Panc1 (cell line): ENCODE results near the gene ORAI1. TPM values are rescaled to one million over a fixed set of nuclear protein-coding genes. Genes with fewer than 3 reads are reported as not detected.

ENCODE experiments used
- ATAC-seq: fragments of 200-7000 bp; cut with Tn5 transposase; 2 replicates; pipeline ENCODE4 v1.9.1; 2020; ENCODE audit warnings: mild to moderate bottlenecking, moderate library complexity
- BruUV-seq: library from RNA; stranded (reverse); fragments of 400-500 nt; replicated peaks from 2 replicates; lab custom pipeline; 2021; lab: Mats Ljungman, UMichigan
- CTCF ChIA-PET: fragments of 300-600 bp; sonication (Branson Sonifier 250); formaldehyde crosslinking; loops from one replicate; lab custom pipeline; 2022; ENCODE audit warnings: antibody characterized with exemption; lab: Charles Lee
- POLR2A ChIA-PET: fragments of 300-600 bp; sonication (Branson Sonifier 250); formaldehyde crosslinking; loops from one replicate; lab custom pipeline; 2022; ENCODE audit warnings: antibody characterized with exemption; lab: Charles Lee
- DNase-seq: peaks from one replicate; pipeline ENCODE4 v3.0.0-alpha.2; 2010; ENCODE audit warnings: low read depth, low spot score
- H3K27ac ChIP-seq: 2 replicates; pipeline ENCODE4 v1.5.1; 2011; ENCODE audit warnings: mild to moderate bottlenecking, low read length, inconsistent platforms
- H3K27me3 ChIP-seq: fragments of 200-500 bp; sonication (Bioruptor generic); 2 replicates; pipeline ENCODE4 v1.6.0; 2014; ENCODE audit warnings: low read length, inconsistent platforms; ENCODE audit not compliant: control insufficient read depth, insufficient read depth
- H3K36me3 ChIP-seq: fragments of 200-500 bp; sonication (Bioruptor generic); 2 replicates; pipeline ENCODE4 v1.5.1; 2014; ENCODE audit warnings: inconsistent platforms, mild to moderate bottlenecking, low read length, moderate library complexity; ENCODE audit not compliant: control insufficient read depth, insufficient read depth
- H3K4me1 ChIP-seq: 2 replicates; pipeline ENCODE4 v1.5.1; 2011; ENCODE audit warnings: inconsistent platforms, mild to moderate bottlenecking, low read length, moderate library complexity; ENCODE audit not compliant: control insufficient read depth, insufficient read depth
- H3K4me3 ChIP-seq, 2 experiments: 2 replicates each; pipeline ENCODE4 v1.5.1; 2011 to 2012; ENCODE audit warnings: low read depth in 2 of 2, low read length in 2 of 2, mild to moderate bottlenecking in 2 of 2, inconsistent platforms in 1 of 2, moderate library complexity in 1 of 2
- H3K9me3 ChIP-seq: fragments of 200-500 bp; sonication (Bioruptor generic); 2 replicates; pipeline ENCODE4 v1.5.1; 2014; ENCODE audit warnings: low read depth, mild to moderate bottlenecking, inconsistent platforms, low read length, moderate library complexity; ENCODE audit not compliant: control insufficient read depth, insufficient read depth
- CTCF ChIP-seq: fragments of 450-650 bp; IDR thresholded peaks from 2 replicates; pipeline ENCODE4 v1.5.1; 2017; ENCODE audit warnings: mild to moderate bottlenecking
- POLR2AphosphoS5 ChIP-seq: IDR thresholded peaks from 2 replicates; pipeline ENCODE4 v1.6.1; 2012; ENCODE audit warnings: mild to moderate bottlenecking, low read depth, low read length, moderate library complexity
- REST ChIP-seq, 2 experiments: IDR thresholded peaks; 2 replicates each; pipeline ENCODE4 v1.6.1; 2011 to 2012; ENCODE audit warnings: low read depth in 2 of 2, control low read depth in 1 of 2, low read length in 1 of 2, mild to moderate bottlenecking in 1 of 2, moderate library complexity in 1 of 2; ENCODE audit not compliant: insufficient read depth in 1 of 2
- SIN3A ChIP-seq: IDR thresholded peaks from 2 replicates; pipeline ENCODE4 v1.6.1; 2012; ENCODE audit warnings: low read depth, mild to moderate bottlenecking, low read length, moderate library complexity, borderline replicate concordance; ENCODE audit not compliant: insufficient read depth
- TCF7L2 ChIP-seq: IDR thresholded peaks from 2 replicates; pipeline ENCODE4 v1.6.1; 2011; ENCODE audit warnings: mild to moderate bottlenecking, low read depth, low read length, inconsistent platforms
- in situ Hi-C: cut with HindIII; loops from 2 replicates; pipeline ENCODE4 v1.10.0; 2016; ENCODE audit warnings: low sequenced_read_pairs, low pct_unique_long_range_greater_than_20kb
- intact Hi-C: fragments of 100-400 bp; cut with micrococcal nuclease; formaldehyde crosslinking; loops from one replicate; pipeline ENCODE4 v1.10.0; 2022; ENCODE audit not compliant: unreplicated experiment
- total RNA-seq: library from RNA; stranded (reverse); gene quantifications from one replicate; pipeline ENCODE4 v1.2.1, GENCODE V29; 2021; ENCODE audit not compliant: unreplicated experiment

ORAI1 gene
- total RNA-seq, 1 experiment from 2014 or later = 36.7 TPM

- H3K4me3 ChIP-seq = no peak overlapping the region
- H3K27ac ChIP-seq = no peak overlapping the region
- H3K9me3 ChIP-seq = no peaks in the 10 kb centered on the region
- intact Hi-C loops (no loop called here), in situ Hi-C loops (no loop called here)
- TF ChIP-seq SIN3A (no peak), POLR2AphosphoS5 (no peak), REST (IDR thresholded peaks at IDR 0.05; ENCODE audit: insufficient read depth in 1 of 2, low read depth in 2 of 2, low read length in 1 of 2) (no peak), TCF7L2 (no peak), CTCF (no peak)
- H3K36me3 ChIP-seq = no peaks in the 10 kb centered on the region
- POLR2A ChIA-PET = interaction anchor here (0.6 kb wide), 1 partner anchor 18 kb away, joined by 3 read pairs; no protein-coding TSS in a partner anchor
- ATAC-seq (no peak), DNase-seq (no peak)
- BruUV-seq = no TSS peak
- no peaks in the 10 kb centered on the region for H3K4me1 ChIP-seq
- H3K27me3 ChIP-seq = no peaks in the 10 kb centered on the region
- CTCF ChIA-PET = no interaction called here
These were observed 15.0 kb downstream of the ORAI1 start for GRCh38 chr12:121641343-121641630.

GRCh38 chr12:121648458-121649028, 22.2 kb downstream of the ORAI1 start:
- POLR2A ChIA-PET = no interaction called here
- ATAC-seq (no peak), DNase-seq (no peak)
- Histone ChIP-seq H3K9me3 (no peaks in the 10 kb centered on the region), H3K27me3 (no peaks in the 10 kb centered on the region), H3K36me3 (no peaks in the 10 kb centered on the region), H3K4me3 (no peak overlapping the region), H3K4me1 (no peaks in the 10 kb centered on the region), H3K27ac (no peak overlapping the region)
- BruUV-seq = no TSS peak
- intact Hi-C loops = no loop called here
- in situ Hi-C loops = no loop called here
- CTCF ChIA-PET = no interaction called here
- no peak for TF ChIP-seq POLR2AphosphoS5
- no peak for TF ChIP-seq CTCF
- no peak for TF ChIP-seq REST (IDR thresholded peaks at IDR 0.05; ENCODE audit: insufficient read depth in 1 of 2, low read depth in 2 of 2, low read length in 1 of 2)
- TF ChIP-seq TCF7L2 = no peak
- TF ChIP-seq SIN3A = no peak
